GM18873 (cell line): ENCODE results near the gene RAB23.

Experiments used
- ATAC-seq: cut with Tn5 transposase; IDR thresholded peaks from one replicate; pipeline ENCODE4 v1.9.1; 2021; ENCODE audit warnings: mild to moderate bottlenecking, moderate library complexity, moderate number of reproducible peaks; ENCODE audit not compliant: unreplicated experiment, low FRiP score

The RAB23 gene

GRCh38 chr6:57190140-57190539 is 32.0 kb downstream of the RAB23 start:
- ATAC-seq = no peak

GRCh38 chr6:57183336-57183735 is 38.8 kb downstream of the RAB23 start:
- ATAC-seq = no peak

GRCh38 chr6:57182017-57182432 is 40.1 kb downstream of the RAB23 start:
- no peak for ATAC-seq

- no peak for ATAC-seq
Observed at GRCh38 chr6:57180596-57180995, 41.5 kb downstream of the RAB23 start.

- no peak for ATAC-seq
Observed at GRCh38 chr6:57177545-57178265, 44.4 kb downstream of the RAB23 start.

- ATAC-seq = no peak
Observed at GRCh38 chr6:57174511-57174907, 47.6 kb downstream of the RAB23 start.

- ATAC-seq = no peak
Observed at GRCh38 chr6:57173886-57174510, 48.1 kb downstream of the RAB23 start.

GRCh38 chr6:57173056-57173885 is 48.8 kb downstream of the RAB23 start:
- ATAC-seq = no peak

GRCh38 chr6:57172136-57173055 is 49.7 kb downstream of the RAB23 start, which contains the start of gene BAG2:
Gene BAG2 (plus strand): TSS chr6:57172326. CDS start chr6:57172698, 372 bp downstream.
- ATAC-seq = peak; percentile 82

GRCh38 chr6:57165080-57165479 is 57.0 kb downstream of the RAB23 start:
- no peak for ATAC-seq

- ATAC-seq = no peak
Observed at GRCh38 chr6:57163956-57164355, 58.2 kb downstream of the RAB23 start.

- no peak for ATAC-seq
Observed at GRCh38 chr6:57162516-57162915, 59.6 kb downstream of the RAB23 start.

- ATAC-seq = no peak
Observed at GRCh38 chr6:57162028-57162427, 60.1 kb downstream of the RAB23 start.

- no peak for ATAC-seq
Observed at GRCh38 chr6:57159127-57159526, 63.0 kb downstream of the RAB23 start.

- ATAC-seq = no peak
Observed at GRCh38 chr6:57158658-57159057, 63.4 kb downstream of the RAB23 start.

- no peak for ATAC-seq
Observed at GRCh38 chr6:57147955-57148858, 73.9 kb downstream of the RAB23 start.

- no peak for ATAC-seq
Observed at GRCh38 chr6:57147401-57147800, 74.7 kb downstream of the RAB23 start.

- ATAC-seq = no peak
Observed at GRCh38 chr6:57143690-57144089, 78.4 kb downstream of the RAB23 start.

- no peak for ATAC-seq
Observed at GRCh38 chr6:57142178-57142525, 80.0 kb downstream of the RAB23 start.
